Activated naive CD4-positive, alpha-beta T cell treated with anti-CD3 and anti-CD28 coated beads for 36 hours (primary cell): ENCODE measurements around the gene TMA7. TPM values are rescaled to one million over a fixed set of nuclear protein-coding genes. Genes with fewer than 3 reads are reported as not detected.
A peak's percentile ranks its signal among the peaks of the same experiment; 100 is the strongest.

Experiments
- CTCF ChIA-PET: fragments of 350-600 bp; sonication (Branson Sonifier 250); formaldehyde crosslinking; loops from one replicate; lab custom pipeline; 2021; ENCODE audit warnings: antibody characterized with exemption; lab: Charles Lee
- DNase-seq: peaks from one replicate; pipeline ENCODE4 v3.0.0-alpha.2; 2020
- H3K27ac Mint-ChIP-seq: one replicate; pipeline ENCODE4 v1.8.0; 2021; ENCODE audit warnings: mild to moderate bottlenecking, mixed read lengths
- H3K27me3 Mint-ChIP-seq: one replicate; pipeline ENCODE4 v1.8.0; 2021; ENCODE audit warnings: low read depth, mixed read lengths
- H3K36me3 Mint-ChIP-seq: one replicate; pipeline ENCODE4 v1.8.0; 2021; ENCODE audit warnings: low read depth, mixed read lengths
- H3K4me1 Mint-ChIP-seq: one replicate; pipeline ENCODE4 v1.8.0; 2021; ENCODE audit warnings: low read depth, mixed read lengths
- H3K4me3 Mint-ChIP-seq: one replicate; pipeline ENCODE4 v1.8.0; 2021; ENCODE audit warnings: mild to moderate bottlenecking, moderate library complexity, mixed read lengths
- H3K9me3 Mint-ChIP-seq: one replicate; pipeline ENCODE4 v1.8.0; 2021; ENCODE audit warnings: mixed read lengths
- intact Hi-C: fragments of 100-400 bp; cut with micrococcal nuclease; formaldehyde crosslinking; loops from one replicate; pipeline ENCODE4 v1.15.1; 2023
- total RNA-seq, 2 experiments: library from RNA; stranded (reverse); gene quantifications; one replicate each; pipeline ENCODE4 v1.2.3, GENCODE V29; 2021

TMA7 gene
- total RNA-seq, 2 experiments from 2014 or later: 319 to 353 TPM

DNA sequence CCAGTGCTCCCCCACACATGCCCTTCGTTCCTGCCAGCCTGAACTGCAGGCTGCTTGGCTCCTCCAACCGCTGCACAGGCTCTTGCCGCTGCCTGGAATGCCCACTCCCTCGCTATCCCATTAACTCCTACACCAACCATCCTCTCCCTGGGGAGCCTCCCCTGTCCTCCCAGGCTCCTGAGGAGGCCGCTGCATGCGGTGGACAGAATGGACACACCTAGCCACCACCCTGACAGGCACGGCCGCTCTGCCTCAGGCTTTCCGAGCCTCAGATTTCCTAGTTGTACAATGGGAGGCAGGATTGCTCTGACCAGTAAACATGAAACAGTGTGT, 12.5 kb upstream of the TMA7 start:
- peaks cover 11% of the 10 kb centered on the region for H3K4me1 Mint-ChIP-seq
- DNase-seq: no peak
- no peaks in the 10 kb centered on the region for H3K9me3 Mint-ChIP-seq
- H3K27me3 Mint-ChIP-seq: peaks cover 7% of the 10 kb centered on the region
- peak overlapping the region; percentile 44 for H3K4me3 Mint-ChIP-seq
- H3K27ac Mint-ChIP-seq: no peak overlapping the region
- CTCF ChIA-PET: interaction anchor here (3.8 kb wide), 1 partner anchor 9 kb away, joined by 22 read pairs; no protein-coding TSS in a partner anchor
- intact Hi-C loops: no loop called here
- peaks cover 13% of the 10 kb centered on the region for H3K36me3 Mint-ChIP-seq

DNA sequence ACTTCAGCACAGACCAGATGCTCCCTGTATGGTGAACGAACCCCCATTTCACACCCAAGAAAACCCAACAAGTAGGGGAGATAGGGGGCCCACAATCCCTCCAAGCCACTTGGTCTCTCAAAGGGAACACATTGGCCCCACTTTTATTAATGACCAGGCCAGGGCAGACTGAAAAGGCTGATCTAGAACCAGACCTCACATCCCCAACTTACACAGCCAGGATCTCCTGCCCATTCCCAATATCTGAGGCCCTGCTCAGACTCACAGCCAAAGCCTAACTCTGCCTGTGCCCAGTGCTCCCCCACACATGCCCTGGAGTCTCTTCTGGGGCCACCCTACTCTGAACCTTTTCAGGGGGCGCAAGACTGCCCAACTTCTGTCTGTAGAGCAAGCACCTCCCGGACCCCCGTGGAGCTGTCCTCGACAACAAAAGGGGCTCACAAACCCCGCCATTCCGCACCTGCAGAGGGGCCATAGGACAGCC, 11.9 kb upstream of the TMA7 start:
- intact Hi-C loops: no loop called here
- DNase-seq: no peak
- H3K27ac Mint-ChIP-seq: no peak overlapping the region
- H3K4me1 Mint-ChIP-seq: peaks cover 11% of the 10 kb centered on the region
- CTCF ChIA-PET: interaction anchor here (3.8 kb wide), 1 partner anchor 8 kb away, joined by 22 read pairs; no protein-coding TSS in a partner anchor
- H3K9me3 Mint-ChIP-seq: no peaks in the 10 kb centered on the region
- H3K27me3 Mint-ChIP-seq: peaks cover 7% of the 10 kb centered on the region
- peaks cover 13% of the 10 kb centered on the region for H3K36me3 Mint-ChIP-seq
- peak overlapping the region; percentile 44 for H3K4me3 Mint-ChIP-seq

DNA sequence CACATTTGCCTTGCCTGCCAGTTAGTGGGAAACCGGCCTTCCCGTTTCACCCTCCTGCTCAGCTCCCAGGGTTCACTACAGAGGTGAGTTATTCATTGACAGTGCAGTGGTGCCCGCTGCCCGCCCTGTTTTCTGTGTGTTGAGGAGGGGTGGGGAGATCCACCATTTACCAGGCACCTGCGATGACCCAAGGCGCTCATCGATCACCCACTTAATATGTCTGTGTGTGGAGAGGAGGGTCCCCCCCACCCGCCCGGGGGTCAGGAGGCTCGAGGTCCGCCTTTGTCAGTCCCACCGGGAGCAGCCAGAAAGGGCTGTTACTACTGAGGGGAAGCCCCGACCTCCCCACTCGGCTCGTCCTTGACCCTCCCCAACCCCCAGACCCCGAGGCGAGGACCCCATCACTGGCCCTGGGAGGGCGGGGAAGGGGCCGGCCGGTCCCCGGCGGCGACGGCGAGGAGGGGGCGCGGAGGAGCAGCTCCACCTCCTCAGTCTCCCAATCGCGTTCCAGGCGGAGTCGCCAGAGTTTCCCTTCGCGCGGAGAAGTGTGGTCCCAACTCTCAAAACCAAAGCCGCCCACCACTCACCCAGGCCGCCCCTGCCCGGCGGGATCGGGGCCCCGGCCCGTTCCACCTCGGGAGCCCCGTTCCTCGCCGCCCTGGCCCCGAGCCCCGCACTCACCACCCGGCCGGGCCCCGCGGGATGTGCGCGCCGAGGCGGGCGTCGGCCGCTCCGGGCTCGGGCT, 11.3 kb upstream of the TMA7 start:
- peaks cover 7% of the 10 kb centered on the region for H3K27me3 Mint-ChIP-seq
- H3K27ac Mint-ChIP-seq: no peak overlapping the region
- H3K4me3 Mint-ChIP-seq: peak overlapping the region; percentile 44
- peaks cover 14% of the 10 kb centered on the region for H3K36me3 Mint-ChIP-seq
- H3K4me1 Mint-ChIP-seq: peaks cover 11% of the 10 kb centered on the region
- CTCF ChIA-PET: interaction anchor here (3.8 kb wide), 1 partner anchor 8 kb away, joined by 22 read pairs; no protein-coding TSS in a partner anchor
- no peak for DNase-seq
- intact Hi-C loops: no loop called here
- H3K9me3 Mint-ChIP-seq: no peaks in the 10 kb centered on the region

DNA sequence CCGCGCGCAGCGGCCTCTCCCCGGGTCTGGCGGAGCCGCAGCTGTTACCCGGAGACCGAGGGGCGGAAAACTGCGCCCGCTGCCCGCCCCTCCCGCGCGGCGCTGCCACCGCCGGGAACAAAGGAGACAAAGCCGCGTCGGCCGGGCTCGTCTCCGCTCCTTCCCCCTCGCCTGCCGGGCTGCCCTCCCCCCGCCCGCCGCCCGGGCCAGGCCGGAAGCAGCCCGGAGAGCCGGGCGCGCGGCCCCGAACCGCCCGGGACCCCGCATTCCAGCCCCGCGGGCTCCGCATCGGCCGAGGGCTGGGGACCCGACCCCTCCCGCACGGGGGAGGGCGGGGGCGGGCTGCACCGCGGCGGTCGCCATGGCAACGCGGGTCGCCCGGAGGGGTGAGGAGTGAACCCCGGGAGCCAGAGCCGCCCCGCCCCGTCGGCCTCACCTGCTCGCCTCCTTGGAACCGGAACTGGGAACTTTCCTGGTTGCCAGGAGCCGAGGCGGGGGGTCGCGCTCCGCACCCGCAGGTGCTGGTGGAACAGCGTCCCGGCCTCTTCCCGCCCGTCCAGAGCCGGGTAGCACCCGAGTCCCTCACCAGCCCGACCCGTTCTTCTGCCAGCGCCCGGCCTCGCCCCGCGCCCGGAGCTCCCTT, 10.6 kb upstream of the TMA7 start:
- CTCF ChIA-PET: interaction anchor here (1.8 kb wide), 1 partner anchor 11 kb away, joined by 6 read pairs; the partner anchor contains the start of genes CCDC51 and TMA7
- no peak overlapping the region for H3K27ac Mint-ChIP-seq

DNA sequence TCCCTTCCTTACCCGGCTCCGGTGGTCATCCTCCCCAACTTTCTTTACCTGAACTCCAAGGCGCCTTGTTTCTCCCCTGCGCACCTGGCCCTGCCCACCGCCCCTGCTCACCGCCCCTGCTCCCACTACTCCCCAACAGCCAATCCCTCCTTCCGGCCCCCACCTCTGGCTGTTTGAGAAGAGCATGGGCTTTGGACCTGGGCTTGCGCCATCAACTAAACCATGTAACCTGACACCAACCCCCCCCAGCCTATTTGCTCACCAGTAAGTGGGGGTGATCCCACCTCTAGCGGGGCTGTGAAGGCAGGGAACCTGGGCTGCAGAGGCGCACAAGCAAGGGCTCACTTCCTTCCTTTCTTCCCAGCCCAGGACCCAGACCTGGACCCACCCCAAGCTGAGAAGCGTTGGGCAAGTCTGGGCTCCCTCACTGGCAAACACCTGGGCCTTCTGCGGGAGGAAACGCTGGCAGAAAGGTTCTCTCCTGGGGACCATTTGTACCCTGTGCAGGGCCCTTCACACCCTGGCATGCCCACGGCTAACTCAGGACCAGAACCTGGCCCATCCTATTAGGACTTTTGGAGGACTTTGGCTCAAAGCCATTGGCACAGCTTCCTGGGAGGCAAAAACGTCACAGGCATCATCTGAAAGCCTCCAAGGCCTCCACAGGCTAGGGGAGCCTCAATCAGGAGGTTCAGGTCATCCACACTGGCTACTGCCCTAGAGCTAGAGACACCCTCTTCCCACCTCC, 9.9 kb upstream of the TMA7 start, which contains the start of gene PLXNB1:
Gene PLXNB1, minus strand, starts transcription at position 127 of the 748 bp plus-strand sequence. CDS start 5,475 bp downstream, outside the sequence.
- intact Hi-C loops: no loop called here
- peaks cover 19% of the 10 kb centered on the region for H3K4me1 Mint-ChIP-seq
- CTCF ChIA-PET: interaction anchor here (1.5 to 1.8 kb wide), 2 partner anchors 10 to 29 kb away, joined by 6 read pairs; partner anchors contain the start of genes CCDC51 and TMA7
- H3K27ac Mint-ChIP-seq: no peak within 1 kb of the TSS
- H3K36me3 Mint-ChIP-seq: peaks cover 18% of the 10 kb centered on the region
- DNase-seq: peak; percentile 28
- no peaks in the 10 kb centered on the region for H3K9me3 Mint-ChIP-seq
- H3K4me3 Mint-ChIP-seq: peak within 1 kb of the TSS; percentile 72
- peaks cover 7% of the 10 kb centered on the region for H3K27me3 Mint-ChIP-seq

More for the DNA sequence above, 10.6 kb upstream of the TMA7 start:
- Mint-ChIP-seq H3K4me1 (peaks cover 15% of the 10 kb centered on the region), H3K4me3 (peak overlapping the region; percentile 72), H3K36me3 (peaks cover 18% of the 10 kb centered on the region), H3K27me3 (peaks cover 7% of the 10 kb centered on the region), H3K9me3 (no peaks in the 10 kb centered on the region)
- peak; percentile 49 for DNase-seq
- intact Hi-C loops: no loop called here

DNA sequence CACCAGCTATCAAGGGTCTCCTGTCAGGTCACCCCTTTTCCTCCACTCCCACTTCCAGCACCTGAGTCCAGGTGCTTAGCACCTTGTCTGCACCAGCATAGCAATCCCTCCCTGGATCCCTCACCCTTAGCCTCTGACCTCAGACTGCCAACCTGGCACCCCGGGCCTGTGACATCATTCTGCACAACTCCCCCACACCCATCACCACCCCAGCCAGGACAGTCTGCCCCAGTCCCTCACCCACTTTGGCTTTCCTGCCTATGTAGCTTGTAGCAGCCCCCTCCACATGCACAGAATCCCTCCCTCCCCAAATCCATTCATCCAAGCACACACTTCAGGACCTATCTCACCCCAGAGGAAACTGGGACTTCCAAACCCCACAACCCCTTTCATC, 9.4 kb upstream of the TMA7 start:
- no peak overlapping the region for H3K27ac Mint-ChIP-seq
- CTCF ChIA-PET: interaction anchor here (1.5 to 1.8 kb wide), 2 partner anchors 9 to 30 kb away, joined by 6 read pairs; partner anchors contain the start of genes CCDC51 and TMA7
- peaks cover 18% of the 10 kb centered on the region for H3K36me3 Mint-ChIP-seq

DNA sequence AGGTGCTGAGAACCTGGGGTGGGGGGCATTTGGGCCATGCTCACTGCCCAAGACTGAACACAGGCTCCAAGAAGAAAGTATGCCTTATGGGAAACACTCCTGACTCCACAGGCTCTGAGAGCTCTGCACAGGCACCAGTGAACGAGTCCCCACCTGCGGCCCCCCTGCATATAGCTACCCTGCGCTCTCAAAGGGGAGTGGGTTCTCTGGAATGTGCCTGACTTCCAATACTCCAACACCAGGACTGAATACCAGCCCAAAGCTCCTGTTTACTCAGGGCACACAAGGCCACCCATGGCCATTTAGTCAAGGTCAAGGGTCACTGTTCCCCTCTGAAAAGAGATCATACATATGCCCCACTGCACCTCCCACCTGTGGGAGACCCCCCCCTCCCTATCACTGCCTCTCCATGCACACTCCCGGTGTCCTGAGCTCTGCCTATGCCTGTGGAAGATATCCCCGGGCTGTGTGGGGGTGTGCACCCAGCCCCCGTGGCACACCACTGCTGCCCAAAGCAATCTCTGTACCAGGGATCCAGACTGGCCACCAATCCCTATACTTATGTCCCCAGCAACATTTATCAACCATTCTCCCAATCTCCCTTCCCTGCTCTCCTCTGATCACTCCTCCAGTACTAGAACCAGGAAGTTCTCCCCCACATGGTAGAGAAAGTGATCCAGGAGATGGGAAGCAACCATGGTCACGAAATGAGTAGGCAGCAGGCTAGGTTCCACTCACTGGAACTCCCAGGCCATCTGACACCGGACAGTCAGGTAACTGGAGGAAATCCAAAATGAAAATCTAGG, 8.6 kb upstream of the TMA7 start:
- H3K27ac Mint-ChIP-seq: peak overlapping the region; percentile 48
- H3K27me3 Mint-ChIP-seq: peaks cover 7% of the 10 kb centered on the region
- no peak overlapping the region for H3K4me3 Mint-ChIP-seq
- intact Hi-C loops: no loop called here
- H3K36me3 Mint-ChIP-seq: peaks cover 18% of the 10 kb centered on the region
- peaks cover 23% of the 10 kb centered on the region for H3K4me1 Mint-ChIP-seq
- no peaks in the 10 kb centered on the region for H3K9me3 Mint-ChIP-seq
- no peak for DNase-seq
- CTCF ChIA-PET: interaction anchor here (0.8 to 1.8 kb wide), 4 partner anchors 9 to 124 kb away, joined by 6 to 10 read pairs (median 6); partner anchors contain the start of genes CCDC51 and TMA7

More for the DNA sequence above, 9.4 kb upstream of the TMA7 start:
- no peak for DNase-seq
- intact Hi-C loops: no loop called here
- peaks cover 7% of the 10 kb centered on the region for H3K27me3 Mint-ChIP-seq
- peaks cover 23% of the 10 kb centered on the region for H3K4me1 Mint-ChIP-seq
- H3K9me3 Mint-ChIP-seq: no peaks in the 10 kb centered on the region
- H3K4me3 Mint-ChIP-seq: peak overlapping the region; percentile 72

DNA sequence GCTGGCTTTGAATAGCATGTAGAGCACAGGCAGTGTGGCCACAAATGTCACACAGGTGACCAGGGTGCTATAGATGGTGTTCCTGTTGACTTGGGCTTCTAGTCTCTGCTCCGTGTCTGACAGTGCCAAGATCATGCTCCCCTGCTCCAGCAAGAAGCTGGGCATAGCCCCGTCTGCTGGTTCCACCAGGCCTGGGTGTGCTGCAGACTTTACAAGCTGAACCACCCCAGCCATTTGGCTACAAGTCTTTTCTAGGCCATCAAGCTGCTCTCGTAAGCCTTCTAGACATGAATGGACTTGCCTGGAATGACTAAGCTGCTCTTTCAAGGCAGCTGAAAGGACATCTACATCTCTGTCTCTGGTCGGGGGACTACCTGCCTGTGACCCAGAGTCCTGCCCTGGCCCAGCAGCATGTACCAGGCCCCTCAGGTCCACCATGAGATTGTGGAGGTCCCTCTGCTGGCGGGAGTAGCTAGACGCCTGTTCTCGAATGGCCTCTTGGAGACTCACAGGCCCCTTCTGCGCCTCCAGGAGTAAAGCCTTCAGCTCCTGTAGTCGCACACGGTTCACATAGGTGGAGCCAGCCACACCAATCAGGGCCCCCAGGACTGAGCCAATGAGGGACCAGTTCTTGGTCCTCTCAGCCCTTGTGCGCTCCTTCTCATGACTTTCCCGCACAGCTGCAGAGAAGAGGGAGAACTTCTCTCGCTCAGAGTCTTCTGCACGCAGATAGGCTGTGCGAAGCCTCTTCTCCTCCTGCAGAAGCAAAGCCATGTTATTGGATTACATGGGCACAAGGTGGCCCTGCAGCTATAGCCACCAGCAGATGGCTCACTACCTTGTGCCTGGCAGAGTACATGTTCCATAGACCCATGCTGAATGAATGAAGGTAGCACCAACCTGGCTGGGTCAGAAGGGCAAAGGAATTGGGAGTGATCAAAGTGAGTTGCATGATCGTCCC, 7.4 kb upstream of the TMA7 start:
- Mint-ChIP-seq H3K27me3 (peaks cover 7% of the 10 kb centered on the region), H3K9me3 (no peaks in the 10 kb centered on the region), H3K4me1 (peaks cover 25% of the 10 kb centered on the region), H3K36me3 (peaks cover 18% of the 10 kb centered on the region), H3K27ac (peak overlapping the region; percentile 22), H3K4me3 (no peak overlapping the region)
- CTCF ChIA-PET: interaction anchor here (0.5 to 6.1 kb wide), 9 partner anchors 12 to 365 kb away, joined by 3 to 72 read pairs (median 4); partner anchors contain the start of gene PFKFB4
- no peak for DNase-seq
- intact Hi-C loops: no loop called here

DNA sequence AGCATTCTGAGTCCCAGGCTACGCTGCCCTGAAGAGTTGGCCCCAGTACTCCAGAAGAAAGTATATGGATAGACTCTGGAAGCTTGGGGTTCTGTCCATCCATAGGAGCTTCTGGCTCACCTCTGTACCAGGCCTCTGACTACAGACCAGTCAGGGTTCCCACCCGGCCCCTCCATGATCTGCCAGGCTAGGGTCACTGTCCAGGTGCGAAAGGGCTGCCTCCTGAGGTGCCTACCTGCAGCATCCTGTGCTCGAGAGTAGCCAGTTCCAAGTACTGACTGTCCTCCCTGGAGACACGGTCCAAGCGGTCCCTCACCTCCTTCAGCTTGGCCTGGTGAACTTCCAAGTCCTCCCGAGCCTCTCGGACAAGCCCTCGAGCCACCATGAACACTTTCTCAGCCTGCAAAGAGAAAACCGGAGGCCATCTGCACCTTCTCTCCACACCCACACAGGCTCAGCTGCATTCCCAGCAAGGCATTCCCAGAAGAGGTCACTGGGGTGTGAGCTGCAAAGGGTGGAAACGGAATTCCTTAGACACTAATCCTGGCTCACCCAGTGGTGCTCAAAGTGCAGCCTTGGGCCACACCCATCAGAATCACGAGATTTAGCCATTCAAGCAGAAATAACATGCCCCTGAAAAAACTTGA, 6.5 kb upstream of the TMA7 start:
- Mint-ChIP-seq H3K4me1 (peaks cover 33% of the 10 kb centered on the region), H3K9me3 (no peaks in the 10 kb centered on the region), H3K27ac (no peak overlapping the region), H3K4me3 (no peak overlapping the region), H3K27me3 (no peaks in the 10 kb centered on the region), H3K36me3 (peaks cover 18% of the 10 kb centered on the region)
- CTCF ChIA-PET: interaction anchor here (0.5 to 6.1 kb wide), 9 partner anchors 11 to 311 kb away, joined by 3 to 72 read pairs (median 4); partner anchors contain the start of gene PFKFB4
- intact Hi-C loops: no loop called here
- DNase-seq: no peak

DNA sequence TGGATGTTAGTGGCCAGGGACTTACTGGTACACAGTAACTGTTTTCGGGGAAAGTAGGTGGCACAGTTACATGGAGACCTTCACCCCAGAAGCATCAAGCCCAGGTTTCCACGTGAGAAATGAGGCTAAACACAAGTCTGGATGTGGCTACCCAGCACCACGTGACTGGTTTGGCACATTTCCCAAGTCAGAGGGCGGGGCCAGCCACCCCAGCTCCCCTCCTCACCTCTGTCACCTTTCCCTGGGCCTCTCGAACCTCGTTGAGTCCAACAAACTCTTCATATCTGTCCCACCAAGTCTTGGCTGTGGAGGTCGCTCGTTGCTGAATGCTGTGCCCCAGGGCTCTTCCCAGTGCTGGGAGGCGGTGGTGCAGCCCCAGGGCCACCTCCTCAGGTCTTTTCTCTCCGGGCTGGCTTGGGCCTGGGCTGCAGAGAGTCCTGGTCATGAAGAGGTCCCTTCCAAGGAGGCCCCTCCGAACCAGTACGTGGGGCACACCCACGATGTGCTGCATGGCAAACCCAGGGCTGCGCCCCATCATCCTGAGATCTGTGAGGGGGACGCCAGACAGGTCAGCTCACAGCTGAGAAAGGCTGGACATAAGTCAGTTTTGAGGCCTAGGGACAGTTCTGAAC, 5.3 kb upstream of the TMA7 start:
- Mint-ChIP-seq H3K36me3 (peaks cover 18% of the 10 kb centered on the region), H3K4me1 (peaks cover 40% of the 10 kb centered on the region), H3K27me3 (no peaks in the 10 kb centered on the region), H3K9me3 (no peaks in the 10 kb centered on the region), H3K27ac (no peak overlapping the region), H3K4me3 (no peak overlapping the region)
- CTCF ChIA-PET: interaction anchor here (0.6 to 6.1 kb wide), 10 partner anchors 16 to 485 kb away, joined by 3 to 72 read pairs (median 5); partner anchors contain the start of gene PFKFB4
- intact Hi-C loops: no loop called here
- no peak for DNase-seq
